NCI-H345 treated with DMSO at 0.1 percent for 48 hours (cell line): ENCODE results near the gene TIAM1.

ENCODE experiments used
- DNase-seq: peaks from one replicate; lab custom pipeline; 2025; ENCODE audit not compliant: unreplicated experiment; lab: John Stamatoyannopoulos, UW

TIAM1 gene

DNA sequence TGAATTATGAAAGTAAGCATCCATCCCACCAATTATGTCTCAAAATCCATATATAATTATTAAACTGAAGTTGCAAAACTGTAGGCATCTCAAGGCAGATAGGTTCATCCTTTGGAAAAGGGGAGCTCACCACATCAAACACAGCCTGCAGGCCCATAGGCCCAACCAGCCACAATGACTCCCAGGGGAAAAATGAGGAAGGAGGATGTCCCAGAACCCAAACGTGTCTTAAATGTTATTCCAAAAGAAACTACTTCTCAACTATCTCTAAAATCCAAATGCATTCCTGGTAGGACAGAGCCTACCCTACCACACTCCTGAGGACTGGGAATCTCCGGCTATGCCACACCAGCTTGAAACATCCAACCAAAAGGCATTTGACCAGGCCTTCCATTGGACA lies 12.8 kb downstream of the TIAM1 start:
- no peak for DNase-seq

DNA sequence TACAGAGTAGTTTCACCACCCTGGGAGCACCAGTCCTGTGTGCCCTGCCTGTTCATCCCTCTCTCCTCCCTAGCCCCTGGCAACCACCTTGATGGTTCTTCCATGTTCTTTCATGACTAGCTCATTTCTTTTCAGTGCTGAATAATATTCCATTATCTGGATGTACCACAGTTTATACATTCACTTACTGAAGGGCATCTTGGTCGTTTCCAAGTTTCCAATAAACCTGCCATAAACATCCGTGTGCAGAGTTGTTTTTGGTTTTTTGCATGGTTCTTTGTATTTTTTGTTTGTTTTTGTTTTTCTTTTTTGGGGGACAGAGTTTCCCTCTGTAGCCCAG lies 13.9 kb downstream of the TIAM1 start:
- DNase-seq = no peak

DNA sequence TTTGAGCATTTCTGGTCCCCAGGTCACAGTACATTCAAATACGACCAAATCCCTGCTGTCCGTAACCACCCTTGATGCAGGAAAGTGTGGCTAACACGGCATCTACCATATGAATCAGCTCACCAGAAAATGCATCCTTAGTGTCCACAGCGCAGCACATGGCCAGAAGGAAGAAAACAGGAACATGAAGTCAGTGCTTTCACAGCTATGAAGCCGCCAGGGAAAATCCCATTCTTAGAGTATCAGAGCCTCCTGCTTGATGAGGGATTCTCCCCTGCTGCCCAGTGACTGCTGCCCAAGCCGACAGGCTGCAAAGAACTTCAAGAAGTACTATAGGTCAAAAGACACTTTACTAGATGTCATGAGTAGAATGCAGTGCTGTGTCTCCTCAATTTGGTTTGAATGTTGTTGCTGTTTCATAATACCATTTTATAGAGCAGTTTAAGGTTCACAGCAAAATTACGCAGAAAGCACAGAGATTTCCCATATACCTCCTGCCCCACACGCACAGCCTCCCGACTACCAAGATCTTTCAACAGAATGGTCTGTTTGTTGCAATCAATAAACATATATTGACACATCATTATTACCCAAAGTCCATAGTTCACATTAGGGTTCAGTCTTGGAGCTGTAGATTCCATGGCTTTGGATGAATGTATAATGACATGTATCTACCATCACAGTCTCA lies 14.5 kb downstream of the TIAM1 start:
- DNase-seq = no peak

DNA sequence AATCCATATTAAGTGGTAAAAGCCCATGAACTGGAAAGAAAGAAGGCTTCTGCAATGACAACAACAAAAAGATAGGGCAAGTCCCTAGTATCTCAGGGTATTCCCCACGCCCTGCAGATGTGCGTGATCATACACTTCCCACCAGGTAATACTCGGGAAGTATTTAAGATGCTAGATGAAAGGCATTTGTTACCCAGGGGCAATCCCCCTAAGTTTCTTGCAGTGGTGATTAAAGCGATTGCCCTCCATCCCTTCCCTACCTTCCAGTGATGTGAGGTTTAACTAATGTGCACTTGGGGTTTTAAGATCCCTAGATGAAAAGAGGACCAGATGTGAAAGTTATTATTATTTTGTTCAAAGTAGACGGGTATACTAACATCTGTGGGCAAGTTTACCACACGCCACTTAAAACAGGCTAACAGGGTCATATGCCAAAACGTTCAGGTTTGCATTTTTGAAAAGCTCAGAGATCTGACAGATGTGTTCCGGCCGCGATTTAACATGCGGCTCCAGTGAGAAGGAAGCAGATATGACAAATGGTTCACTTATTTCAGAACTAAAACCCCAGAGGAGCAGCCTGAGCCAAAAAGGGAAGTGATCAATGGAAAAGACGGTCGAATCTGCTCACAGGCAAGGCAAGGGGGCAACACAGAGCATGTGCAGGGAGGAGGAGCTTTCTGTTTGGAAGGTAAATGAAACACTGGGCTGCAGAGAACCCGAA lies 17.4 kb downstream of the TIAM1 start:
- DNase-seq = no peak

DNA sequence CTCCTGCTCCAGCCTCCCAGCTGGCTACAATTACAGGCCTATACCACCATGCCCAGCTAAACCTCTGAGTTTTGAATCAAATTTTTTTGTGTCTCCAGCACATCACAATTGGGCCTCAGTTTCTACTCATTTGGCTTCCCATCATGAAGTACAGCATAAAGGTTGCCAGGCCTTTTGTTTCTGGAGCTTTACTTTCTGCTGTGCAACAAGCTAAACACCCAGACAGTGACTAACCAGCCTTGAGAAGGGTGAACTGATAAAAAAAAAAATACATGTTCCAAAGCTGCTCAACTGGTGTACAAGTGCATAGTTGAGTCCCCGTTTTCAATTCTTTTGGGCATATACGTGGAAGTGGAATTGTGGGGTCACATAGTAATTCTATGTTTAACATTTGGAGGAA lies 25.1 kb downstream of the TIAM1 start:
- no peak for DNase-seq

DNA sequence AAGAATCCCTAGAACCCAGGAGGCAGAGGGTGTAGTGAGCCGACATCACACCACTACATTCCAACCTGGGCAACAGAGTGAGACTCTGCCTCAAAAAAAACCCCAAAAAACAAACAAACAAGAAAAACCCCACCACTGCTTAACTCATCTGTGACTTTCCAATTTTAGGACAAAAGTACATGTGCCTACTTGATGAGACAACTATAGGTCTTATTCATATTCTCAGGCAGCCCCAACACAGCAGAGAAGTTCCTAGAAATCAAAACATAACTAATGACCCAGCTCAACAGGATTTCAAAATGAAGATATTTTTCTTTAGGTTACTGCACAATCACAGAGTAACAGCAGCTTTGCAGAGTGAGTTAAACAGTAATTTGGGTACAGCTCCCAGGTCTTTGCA lies 26.4 kb downstream of the TIAM1 start:
- no peak for DNase-seq

DNA sequence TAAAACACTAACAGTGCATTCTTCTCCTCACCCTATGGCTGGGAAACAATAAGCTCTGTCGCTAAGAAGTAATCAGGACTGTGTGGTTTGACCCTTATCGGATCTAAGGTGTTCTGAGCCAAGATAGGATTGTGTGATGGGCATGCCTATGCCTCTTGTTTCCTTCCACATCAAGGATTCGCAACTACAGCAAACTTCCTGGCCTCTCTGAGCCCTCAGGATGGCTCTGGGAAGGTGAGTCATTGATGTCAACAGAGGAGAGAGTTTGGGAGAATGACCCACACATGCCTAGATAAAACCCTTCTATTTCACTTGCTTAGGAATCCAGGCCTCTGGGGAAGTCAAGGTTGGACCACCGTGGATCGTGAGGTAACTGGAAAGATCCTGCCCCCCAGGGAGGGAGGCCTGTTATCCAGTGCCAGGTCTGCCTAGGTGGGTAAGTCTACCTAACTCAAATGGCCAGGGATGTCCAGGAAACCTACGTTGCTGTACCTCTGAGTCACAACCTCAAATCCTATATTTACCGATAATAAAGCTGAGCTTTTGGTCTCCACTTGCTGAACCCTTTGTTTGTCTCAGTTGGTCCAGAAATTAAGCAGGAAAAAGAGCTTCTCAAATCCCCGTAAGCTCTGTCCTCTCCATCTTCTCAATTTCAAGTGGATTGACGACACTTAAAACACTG lies 27.4 kb downstream of the TIAM1 start:
- DNase-seq = no peak

DNA sequence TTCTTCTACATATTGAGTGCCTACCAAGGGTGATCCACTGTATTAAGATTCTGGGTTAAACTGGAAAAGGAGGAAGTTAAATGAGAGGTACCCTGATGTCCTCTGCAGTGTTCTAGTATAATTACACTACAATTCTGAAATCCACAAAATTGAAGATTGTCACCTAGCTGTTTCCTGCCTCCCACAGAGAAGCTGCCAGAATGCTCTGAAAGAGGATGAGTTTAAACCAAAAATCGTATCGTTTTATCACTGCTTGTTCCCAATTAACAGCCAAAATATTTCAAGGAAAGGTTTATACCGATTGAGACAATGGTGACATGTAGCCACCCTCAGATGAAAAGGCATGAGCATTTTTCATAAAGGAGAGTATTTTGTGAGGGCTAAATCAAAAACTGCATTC lies 28.0 kb downstream of the TIAM1 start:
- DNase-seq = no peak

DNA sequence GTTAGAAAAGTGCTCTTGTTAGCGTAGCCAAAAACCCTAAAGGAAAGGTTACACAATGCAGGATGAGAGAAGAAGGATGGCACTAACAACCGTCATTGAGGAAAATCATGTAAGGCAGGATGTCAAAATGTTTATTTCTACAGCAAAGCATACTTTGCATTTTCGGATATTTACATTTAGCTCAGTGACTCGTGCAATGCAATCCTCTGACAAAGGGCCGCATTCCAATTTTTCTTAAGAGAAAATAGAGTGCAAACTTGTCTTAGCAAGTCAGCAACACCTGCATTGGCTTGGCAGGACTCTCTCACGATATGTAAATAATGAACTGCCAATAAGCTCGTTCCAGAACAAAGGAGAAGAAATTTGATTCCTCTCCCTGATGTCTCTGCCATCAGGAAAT lies 33.3 kb downstream of the TIAM1 start:
- peak; percentile 58 for DNase-seq

DNA sequence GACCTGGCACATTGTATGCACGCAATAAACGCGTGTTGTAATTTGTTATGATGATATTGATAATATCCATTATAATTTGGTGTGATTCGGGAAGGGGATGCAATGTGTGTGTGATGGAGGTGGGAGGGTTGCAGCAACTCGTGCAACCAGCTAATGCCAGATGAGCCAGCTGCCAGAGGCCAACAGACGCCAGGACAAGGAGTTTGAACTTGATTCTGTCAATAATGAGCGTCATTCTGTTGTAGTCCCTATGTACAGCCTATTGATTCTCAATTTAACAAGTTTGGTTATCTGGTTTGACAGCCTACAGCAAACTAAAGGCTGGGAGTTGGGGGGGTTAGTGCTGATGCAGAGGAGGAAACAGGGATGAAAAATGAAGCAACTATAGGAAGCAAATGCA lies 35.5 kb downstream of the TIAM1 start:
- no peak for DNase-seq

DNA sequence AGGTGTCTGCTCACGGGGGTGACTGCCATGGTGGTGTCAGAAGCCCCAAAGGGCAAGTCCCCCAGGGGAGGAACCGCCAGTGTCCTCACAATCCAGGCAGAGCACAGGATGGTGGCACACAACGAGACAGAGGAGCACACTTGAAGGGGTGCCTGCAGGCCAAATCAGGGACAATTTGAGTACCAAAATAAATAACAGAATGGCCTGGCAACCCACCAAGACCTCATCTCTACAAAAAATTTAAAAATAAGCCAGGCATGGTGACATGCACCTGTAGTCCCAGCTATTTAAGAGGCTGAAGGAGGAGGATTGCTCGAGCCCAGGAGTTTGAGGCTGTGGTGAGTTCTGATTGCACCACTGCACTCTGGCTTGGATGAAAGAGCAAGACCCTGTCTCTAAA lies 38.2 kb downstream of the TIAM1 start:
- no peak for DNase-seq

DNA sequence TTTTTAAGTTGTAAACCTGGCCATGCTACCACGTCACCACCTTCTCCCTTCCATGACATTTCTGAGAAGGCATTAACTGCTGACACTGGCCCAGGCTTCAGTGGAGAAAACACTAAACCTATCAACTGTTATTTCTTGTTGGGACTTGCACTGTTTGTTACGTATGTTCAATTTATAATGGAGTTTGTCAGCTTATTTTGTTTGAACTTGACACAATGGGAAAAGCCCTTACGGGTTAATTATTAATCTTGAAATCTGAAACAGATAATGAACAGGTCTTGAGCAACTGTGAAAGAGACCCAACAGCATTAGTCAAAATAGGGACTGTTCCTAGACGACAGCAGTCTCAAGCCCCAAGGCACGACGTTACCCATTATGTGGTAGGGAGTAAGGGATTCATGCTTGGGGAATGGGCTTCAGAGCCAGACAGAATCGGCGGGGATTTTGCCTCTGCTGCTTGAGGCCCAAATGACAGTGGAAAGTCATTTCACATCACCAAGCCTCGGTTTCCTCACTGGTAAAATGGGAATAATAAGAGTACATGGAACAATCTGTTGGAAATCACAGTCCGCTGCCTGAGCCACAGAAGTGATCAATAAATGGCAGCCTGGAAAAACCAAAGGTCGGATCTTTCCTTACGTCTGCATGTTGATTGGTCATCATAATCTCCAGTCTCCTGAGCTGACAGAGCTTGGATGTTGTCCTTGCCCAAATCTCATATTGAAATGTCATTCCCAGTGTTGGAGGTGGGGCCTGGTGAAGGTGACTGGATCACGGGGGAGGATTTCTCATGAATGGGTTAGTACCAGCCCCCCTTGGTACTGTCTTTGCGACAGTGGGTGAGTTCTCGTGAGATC lies 44.5 kb downstream of the TIAM1 start:
- DNase-seq = no peak

DNA sequence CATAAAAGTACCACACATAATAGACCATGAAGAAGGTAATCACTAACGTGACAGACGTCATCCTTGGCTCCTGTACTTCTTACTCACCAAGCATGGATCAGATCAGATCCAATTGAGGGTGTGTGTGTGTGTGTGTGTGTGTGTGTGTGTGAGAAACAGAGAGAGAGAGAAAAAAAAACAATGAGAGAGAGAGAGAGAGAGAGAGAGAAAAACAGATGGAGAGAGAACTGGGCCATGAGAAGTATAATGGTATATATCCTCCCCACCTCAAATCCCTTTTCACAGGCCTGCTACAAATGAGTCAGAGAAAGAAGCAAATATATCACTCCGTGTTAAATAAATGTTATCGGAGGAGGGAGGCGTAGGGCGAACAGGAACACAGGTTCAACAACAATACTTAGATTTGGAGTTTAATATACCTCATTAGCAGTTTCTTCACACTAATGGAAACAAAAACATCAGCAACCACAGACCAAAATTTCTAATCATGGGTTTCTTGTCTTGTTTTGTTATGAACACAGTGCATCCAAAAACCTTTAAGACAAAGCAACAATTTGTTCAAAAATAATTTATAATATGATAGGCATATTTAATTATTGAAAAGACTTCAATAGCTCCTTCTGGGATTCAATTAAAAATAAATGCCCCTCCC lies 45.3 kb downstream of the TIAM1 start:
- no peak for DNase-seq

DNA sequence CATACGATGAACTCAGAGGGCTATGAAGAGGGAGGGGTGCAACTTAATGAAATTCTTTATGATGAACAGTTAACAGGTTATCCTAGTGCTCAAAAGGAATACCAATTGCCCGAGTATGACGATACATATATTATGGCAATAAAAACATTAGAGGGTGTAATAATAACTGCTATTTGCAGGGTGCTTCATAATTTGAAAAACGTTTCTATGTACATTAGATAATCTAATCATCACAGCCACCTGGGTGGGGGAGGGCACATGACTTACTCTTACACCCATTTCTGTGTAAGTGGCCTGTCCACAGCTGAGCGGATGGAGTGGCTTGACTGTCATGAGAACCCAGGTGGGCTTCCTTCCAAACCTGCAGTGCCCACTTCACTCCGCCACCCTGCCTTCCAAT lies 46.3 kb downstream of the TIAM1 start:
- no peak for DNase-seq

DNA sequence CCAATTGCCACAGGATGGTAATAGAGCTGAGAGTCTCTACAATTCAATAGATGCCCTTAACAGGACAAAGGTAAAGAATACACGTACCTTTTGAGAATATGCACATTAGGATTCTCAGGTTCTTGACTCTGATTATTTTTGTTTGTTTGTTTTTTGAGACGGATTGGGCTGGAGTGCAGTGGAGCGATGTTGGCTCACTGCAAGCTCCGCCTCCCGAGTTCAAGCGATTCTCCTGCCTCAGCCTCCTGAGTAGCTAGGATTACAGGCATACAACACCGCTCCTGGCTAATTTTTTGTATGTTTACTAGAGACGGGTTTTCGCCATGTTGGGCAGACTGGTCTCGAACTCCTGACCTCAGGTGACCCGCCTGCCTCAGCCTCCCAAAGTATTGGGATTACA lies 48.4 kb downstream of the TIAM1 start:
- DNase-seq = no peak

DNA sequence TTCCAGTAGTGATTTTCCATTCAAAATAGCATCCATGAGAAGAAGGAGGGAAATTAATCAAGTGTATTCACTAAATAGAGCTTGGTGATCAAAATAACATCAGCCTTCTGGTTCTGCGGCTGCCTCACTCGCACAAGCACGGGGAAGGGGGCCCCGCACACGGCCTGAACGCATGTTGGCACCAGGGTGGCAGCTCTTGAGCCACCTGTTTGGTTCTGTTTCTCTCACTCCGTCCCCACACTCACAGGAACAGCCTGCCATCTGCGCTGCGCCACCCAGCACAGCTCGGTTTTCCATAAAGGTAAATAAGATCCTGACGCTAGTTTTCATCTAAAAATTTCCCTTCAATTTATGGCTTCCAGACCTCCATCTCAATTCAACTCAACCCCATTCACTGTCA lies 49.4 kb downstream of the TIAM1 start:
- DNase-seq = no peak

DNA sequence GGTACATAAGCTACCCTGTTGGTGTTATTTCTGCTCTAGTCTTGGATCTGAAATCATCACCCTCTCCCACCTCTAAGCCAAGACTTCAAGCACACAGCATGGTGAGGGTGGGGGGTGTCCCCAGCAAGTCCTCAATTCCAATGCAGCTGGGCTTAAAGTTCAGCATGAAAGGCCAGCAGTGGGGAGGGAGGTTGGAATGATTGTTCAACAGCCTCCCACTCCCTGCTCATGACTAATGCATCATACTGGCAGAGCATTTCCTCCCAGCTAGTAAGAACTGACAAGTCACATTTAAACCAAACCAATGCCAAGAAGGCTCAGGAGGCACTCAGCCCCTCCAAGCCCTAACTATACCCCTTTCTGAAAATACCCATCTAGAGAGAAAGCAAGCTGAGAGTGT lies 50.1 kb downstream of the TIAM1 start:
- DNase-seq = no peak

DNA sequence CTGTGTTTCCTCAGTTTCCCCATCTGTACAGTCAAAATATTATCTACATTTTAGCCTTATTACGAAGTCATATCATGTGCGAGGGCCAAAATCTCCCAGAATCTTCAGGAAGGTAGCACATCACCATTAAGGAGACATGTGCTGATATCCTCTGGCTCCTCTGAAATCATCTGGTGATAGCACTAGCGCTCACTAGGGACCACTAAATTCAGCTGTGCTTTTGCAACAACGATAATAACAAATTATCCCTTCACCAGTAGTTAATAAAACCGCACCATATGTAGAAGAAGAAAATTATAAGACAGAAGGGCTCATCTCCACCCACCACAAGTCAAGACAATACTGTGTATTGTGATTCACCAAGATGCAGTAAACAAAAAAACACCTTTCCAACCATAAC lies 53.3 kb downstream of the TIAM1 start:
- DNase-seq = no peak

DNA sequence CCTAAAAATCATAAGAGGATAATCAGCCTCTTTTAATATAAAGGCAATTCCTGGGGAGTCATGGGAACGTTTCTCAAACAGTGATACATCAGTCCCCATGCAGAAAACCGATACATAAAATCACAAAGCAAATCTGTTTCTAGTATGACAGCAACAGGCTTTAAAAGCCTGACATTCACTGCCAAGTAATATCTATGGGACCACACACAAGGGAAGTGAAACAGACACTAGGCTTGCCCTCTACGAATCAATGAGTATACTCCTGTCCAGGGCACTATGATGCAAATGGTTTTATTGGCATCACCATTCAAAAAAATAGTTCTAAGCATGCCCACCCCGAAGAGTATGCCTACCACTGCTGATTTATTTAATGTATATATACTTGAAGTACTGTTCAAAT lies 54.4 kb downstream of the TIAM1 start:
- DNase-seq = no peak

DNA sequence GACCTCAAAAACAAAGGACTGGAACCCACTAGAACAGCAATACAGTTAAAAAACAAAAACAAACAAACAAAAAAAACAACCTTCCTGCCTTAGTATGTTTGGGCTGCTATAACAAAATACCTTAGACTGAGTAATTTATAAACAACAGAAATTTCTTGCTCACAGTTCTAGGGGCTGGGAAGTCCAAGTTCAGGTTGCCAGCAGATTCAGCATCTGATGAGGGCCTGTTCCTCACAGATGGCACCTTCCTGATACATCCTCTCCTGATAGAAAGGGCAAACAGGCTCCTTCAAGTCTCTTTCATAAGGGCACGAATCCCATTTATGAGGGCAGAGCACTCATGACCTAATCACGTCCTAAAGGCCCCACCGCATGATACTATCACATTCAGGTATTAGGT lies 55.9 kb downstream of the TIAM1 start:
- no peak for DNase-seq

DNA sequence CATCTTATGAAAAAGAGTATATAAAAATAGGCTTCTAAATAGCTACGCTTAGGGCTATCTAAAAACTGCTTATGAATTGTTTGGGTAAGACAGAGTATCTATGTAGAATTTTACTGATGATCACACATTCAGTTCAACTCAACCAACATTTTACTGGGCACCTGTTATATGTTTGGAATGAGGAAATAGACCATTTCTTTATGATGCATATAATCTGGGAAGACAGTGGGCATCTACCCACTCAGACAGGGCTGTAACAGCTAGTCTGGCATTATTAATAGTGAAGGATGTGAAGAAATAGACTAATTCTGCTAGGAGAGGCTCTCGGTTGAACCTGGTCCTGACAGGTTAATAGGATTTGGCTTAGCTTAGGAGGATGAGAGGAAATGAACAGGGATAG lies 56.9 kb downstream of the TIAM1 start:
- no peak for DNase-seq
